ENCODE data around the gene CD200R1L. TPM values are rescaled to one million over a fixed set of nuclear protein-coding genes. Genes with fewer than 3 reads are reported as not detected.
A peak's percentile ranks its signal among the peaks of the same experiment; 100 is the strongest.

CD200R1L gene
- total and polyA plus RNA-seq, 9 of the 15 experiments (the other 6 are each of a cell fraction or from before 2014, with no cell fraction given) = not detected

DNA sequence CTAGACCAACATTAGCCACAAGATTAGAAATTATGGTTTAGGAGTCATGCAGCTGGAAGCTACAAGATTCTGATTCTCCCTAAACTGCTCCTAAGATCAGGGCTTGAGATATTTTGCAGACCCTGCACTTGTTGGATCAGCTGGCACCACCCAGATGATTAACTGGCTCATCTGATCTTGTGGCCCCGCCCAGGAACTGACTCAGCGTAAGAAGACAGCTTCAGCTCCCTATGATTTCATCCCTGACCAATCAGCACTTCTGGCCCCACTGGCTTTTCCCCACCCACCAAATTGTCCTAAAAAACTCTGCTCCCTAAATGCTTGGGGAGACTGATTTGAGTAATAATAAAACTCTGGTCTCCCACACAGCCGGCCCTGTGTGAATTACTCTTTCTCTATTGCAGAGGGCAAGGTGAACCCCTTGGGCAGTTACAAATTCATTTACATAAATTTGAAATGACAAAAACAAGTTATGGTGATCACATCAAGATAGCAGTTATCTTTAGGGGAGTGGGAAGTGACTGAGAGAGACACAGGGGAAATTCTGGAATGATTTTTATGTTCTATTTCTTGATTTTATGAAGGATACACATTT, 76.5 kb downstream of the CD200R1L start (continued):
- TF ChIP-seq, protein P1, sequence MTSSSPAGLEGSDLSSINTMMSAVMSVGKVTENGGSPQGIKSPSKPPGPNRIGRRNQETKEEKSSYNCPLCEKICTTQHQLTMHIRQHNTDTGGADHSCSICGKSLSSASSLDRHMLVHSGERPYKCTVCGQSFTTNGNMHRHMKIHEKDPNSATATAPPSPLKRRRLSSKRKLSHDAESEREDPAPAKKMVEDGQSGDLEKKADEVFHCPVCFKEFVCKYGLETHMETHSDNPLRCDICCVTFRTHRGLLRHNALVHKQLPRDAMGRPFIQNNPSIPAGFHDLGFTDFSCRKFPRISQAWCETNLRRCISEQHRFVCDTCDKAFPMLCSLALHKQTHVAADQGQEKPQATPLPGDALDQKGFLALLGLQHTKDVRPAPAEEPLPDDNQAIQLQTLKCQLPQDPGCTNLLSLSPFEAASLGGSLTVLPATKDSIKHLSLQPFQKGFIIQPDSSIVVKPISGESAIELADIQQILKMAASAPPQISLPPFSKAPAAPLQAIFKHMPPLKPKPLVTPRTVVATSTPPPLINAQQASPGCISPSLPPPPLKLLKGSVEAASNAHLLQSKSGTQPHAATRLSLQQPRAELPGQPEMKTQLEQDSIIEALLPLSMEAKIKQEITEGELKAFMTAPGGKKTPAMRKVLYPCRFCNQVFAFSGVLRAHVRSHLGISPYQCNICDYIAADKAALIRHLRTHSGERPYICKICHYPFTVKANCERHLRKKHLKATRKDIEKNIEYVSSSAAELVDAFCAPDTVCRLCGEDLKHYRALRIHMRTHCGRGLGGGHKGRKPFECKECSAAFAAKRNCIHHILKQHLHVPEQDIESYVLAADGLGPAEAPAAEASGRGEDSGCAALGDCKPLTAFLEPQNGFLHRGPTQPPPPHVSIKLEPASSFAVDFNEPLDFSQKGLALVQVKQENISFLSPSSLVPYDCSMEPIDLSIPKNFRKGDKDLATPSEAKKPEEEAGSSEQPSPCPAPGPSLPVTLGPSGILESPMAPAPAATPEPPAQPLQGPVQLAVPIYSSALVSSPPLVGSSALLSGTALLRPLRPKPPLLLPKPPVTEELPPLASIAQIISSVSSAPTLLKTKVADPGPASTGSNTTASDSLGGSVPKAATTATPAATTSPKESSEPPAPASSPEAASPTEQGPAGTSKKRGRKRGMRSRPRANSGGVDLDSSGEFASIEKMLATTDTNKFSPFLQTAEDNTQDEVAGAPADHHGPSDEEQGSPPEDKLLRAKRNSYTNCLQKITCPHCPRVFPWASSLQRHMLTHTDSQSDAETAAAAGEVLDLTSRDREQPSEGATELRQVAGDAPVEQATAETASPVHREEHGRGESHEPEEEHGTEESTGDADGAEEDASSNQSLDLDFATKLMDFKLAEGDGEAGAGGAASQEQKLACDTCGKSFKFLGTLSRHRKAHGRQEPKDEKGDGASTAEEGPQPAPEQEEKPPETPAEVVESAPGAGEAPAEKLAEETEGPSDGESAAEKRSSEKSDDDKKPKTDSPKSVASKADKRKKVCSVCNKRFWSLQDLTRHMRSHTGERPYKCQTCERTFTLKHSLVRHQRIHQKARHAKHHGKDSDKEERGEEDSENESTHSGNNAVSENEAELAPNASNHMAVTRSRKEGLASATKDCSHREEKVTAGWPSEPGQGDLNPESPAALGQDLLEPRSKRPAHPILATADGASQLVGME (CRISPR knock-in tag; IDR thresholded peaks at IDR 0.05) = no peak
- TF ChIP-seq, protein P2, sequence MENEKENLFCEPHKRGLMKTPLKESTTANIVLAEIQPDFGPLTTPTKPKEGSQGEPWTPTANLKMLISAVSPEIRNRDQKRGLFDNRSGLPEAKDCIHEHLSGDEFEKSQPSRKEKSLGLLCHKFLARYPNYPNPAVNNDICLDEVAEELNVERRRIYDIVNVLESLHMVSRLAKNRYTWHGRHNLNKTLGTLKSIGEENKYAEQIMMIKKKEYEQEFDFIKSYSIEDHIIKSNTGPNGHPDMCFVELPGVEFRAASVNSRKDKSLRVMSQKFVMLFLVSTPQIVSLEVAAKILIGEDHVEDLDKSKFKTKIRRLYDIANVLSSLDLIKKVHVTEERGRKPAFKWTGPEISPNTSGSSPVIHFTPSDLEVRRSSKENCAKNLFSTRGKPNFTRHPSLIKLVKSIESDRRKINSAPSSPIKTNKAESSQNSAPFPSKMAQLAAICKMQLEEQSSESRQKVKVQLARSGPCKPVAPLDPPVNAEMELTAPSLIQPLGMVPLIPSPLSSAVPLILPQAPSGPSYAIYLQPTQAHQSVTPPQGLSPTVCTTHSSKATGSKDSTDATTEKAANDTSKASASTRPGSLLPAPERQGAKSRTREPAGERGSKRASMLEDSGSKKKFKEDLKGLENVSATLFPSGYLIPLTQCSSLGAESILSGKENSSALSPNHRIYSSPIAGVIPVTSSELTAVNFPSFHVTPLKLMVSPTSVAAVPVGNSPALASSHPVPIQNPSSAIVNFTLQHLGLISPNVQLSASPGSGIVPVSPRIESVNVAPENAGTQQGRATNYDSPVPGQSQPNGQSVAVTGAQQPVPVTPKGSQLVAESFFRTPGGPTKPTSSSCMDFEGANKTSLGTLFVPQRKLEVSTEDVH (IDR thresholded peaks at IDR 0.05; ENCODE audit: low read depth, partially characterized antibody) = no peak
- TF ChIP-seq POU5F1 (IDR thresholded peaks at IDR 0.05; ENCODE audit: borderline replicate concordance, low read depth, low read length, partially characterized antibody) (no peak), ZNF780A (CRISPR knock-in tag; IDR thresholded peaks at IDR 0.05) (no peak), MAFG (tag; conservative IDR thresholded peaks at IDR 0.05) (peak; percentile 80), ZNF140 (CRISPR knock-in tag; IDR thresholded peaks at IDR 0.05) (no peak)
- TF ChIP-seq, protein P3, sequence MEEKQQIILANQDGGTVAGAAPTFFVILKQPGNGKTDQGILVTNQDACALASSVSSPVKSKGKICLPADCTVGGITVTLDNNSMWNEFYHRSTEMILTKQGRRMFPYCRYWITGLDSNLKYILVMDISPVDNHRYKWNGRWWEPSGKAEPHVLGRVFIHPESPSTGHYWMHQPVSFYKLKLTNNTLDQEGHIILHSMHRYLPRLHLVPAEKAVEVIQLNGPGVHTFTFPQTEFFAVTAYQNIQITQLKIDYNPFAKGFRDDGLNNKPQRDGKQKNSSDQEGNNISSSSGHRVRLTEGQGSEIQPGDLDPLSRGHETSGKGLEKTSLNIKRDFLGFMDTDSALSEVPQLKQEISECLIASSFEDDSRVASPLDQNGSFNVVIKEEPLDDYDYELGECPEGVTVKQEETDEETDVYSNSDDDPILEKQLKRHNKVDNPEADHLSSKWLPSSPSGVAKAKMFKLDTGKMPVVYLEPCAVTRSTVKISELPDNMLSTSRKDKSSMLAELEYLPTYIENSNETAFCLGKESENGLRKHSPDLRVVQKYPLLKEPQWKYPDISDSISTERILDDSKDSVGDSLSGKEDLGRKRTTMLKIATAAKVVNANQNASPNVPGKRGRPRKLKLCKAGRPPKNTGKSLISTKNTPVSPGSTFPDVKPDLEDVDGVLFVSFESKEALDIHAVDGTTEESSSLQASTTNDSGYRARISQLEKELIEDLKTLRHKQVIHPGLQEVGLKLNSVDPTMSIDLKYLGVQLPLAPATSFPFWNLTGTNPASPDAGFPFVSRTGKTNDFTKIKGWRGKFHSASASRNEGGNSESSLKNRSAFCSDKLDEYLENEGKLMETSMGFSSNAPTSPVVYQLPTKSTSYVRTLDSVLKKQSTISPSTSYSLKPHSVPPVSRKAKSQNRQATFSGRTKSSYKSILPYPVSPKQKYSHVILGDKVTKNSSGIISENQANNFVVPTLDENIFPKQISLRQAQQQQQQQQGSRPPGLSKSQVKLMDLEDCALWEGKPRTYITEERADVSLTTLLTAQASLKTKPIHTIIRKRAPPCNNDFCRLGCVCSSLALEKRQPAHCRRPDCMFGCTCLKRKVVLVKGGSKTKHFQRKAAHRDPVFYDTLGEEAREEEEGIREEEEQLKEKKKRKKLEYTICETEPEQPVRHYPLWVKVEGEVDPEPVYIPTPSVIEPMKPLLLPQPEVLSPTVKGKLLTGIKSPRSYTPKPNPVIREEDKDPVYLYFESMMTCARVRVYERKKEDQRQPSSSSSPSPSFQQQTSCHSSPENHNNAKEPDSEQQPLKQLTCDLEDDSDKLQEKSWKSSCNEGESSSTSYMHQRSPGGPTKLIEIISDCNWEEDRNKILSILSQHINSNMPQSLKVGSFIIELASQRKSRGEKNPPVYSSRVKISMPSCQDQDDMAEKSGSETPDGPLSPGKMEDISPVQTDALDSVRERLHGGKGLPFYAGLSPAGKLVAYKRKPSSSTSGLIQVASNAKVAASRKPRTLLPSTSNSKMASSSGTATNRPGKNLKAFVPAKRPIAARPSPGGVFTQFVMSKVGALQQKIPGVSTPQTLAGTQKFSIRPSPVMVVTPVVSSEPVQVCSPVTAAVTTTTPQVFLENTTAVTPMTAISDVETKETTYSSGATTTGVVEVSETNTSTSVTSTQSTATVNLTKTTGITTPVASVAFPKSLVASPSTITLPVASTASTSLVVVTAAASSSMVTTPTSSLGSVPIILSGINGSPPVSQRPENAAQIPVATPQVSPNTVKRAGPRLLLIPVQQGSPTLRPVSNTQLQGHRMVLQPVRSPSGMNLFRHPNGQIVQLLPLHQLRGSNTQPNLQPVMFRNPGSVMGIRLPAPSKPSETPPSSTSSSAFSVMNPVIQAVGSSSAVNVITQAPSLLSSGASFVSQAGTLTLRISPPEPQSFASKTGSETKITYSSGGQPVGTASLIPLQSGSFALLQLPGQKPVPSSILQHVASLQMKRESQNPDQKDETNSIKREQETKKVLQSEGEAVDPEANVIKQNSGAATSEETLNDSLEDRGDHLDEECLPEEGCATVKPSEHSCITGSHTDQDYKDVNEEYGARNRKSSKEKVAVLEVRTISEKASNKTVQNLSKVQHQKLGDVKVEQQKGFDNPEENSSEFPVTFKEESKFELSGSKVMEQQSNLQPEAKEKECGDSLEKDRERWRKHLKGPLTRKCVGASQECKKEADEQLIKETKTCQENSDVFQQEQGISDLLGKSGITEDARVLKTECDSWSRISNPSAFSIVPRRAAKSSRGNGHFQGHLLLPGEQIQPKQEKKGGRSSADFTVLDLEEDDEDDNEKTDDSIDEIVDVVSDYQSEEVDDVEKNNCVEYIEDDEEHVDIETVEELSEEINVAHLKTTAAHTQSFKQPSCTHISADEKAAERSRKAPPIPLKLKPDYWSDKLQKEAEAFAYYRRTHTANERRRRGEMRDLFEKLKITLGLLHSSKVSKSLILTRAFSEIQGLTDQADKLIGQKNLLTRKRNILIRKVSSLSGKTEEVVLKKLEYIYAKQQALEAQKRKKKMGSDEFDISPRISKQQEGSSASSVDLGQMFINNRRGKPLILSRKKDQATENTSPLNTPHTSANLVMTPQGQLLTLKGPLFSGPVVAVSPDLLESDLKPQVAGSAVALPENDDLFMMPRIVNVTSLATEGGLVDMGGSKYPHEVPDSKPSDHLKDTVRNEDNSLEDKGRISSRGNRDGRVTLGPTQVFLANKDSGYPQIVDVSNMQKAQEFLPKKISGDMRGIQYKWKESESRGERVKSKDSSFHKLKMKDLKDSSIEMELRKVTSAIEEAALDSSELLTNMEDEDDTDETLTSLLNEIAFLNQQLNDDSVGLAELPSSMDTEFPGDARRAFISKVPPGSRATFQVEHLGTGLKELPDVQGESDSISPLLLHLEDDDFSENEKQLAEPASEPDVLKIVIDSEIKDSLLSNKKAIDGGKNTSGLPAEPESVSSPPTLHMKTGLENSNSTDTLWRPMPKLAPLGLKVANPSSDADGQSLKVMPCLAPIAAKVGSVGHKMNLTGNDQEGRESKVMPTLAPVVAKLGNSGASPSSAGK (IDR thresholded peaks at IDR 0.05) = no peak
